ENCODE data around the gene EFCAB12. TPM values are rescaled to one million over a fixed set of nuclear protein-coding genes. Genes with fewer than 3 reads are reported as not detected.

Gene EFCAB12
- total RNA-seq, 4 donors from 2014 or later: not detected

GRCh38 chr3:129461461-129462146, 33.2 kb upstream of the EFCAB12 start:
- Histone ChIP-seq H3K36me3 (no peaks in the 10 kb centered on the region), H3K9me3 (no peaks in the 10 kb centered on the region), H3K27ac (no peak overlapping the region), H3K4me1 (no peaks in the 10 kb centered on the region), H3K4me3 (no peak overlapping the region), H3K27me3 (no peaks in the 10 kb centered on the region)
- no peak for DNase-seq
- no peak for ATAC-seq
- in situ Hi-C loops (cut with MboI; ENCODE audit: low sequenced_read_pairs in 4 of 4) (no loop called here), intact Hi-C loops (cut with DNase I; ENCODE audit: low total_unique reads) (no loop called here)
- TF ChIP-seq POLR2A (IDR thresholded peaks at IDR 0.05): no peak
- TF ChIP-seq CTCF (IDR thresholded peaks at IDR 0.05 in 4 of 5, conservative IDR thresholded peaks at IDR 0.05 in 1 of 5): no peak

- ATAC-seq (no peak), DNase-seq (no peak)
- Histone ChIP-seq H3K36me3 (no peaks in the 10 kb centered on the region), H3K9me3 (no peaks in the 10 kb centered on the region), H3K27me3 (no peaks in the 10 kb centered on the region), H3K4me1 (no peaks in the 10 kb centered on the region), H3K4me3 (no peak overlapping the region), H3K27ac (no peak overlapping the region)
- TF ChIP-seq CTCF (IDR thresholded peaks at IDR 0.05 in 4 of 5, conservative IDR thresholded peaks at IDR 0.05 in 1 of 5) (no peak), POLR2A (IDR thresholded peaks at IDR 0.05) (no peak)
- in situ Hi-C loops (cut with MboI; ENCODE audit: low sequenced_read_pairs in 4 of 4) (no loop called here), intact Hi-C loops (cut with DNase I; ENCODE audit: low total_unique reads) (no loop called here)
Observed at GRCh38 chr3:129461022-129461421, 32.6 kb upstream of the EFCAB12 start.

- in situ Hi-C loops (cut with MboI; ENCODE audit: low sequenced_read_pairs in 4 of 4) (no loop called here), intact Hi-C loops (cut with DNase I; ENCODE audit: low total_unique reads) (no loop called here)
- no peaks in the 10 kb centered on the region for H3K36me3 ChIP-seq
- no peak overlapping the region for H3K27ac ChIP-seq
- no peak overlapping the region for H3K4me3 ChIP-seq
- no peak for ATAC-seq
- TF ChIP-seq CTCF (IDR thresholded peaks at IDR 0.05 in 4 of 5, conservative IDR thresholded peaks at IDR 0.05 in 1 of 5): no peak
- TF ChIP-seq POLR2A (IDR thresholded peaks at IDR 0.05): no peak
- DNase-seq: no peak
- no peaks in the 10 kb centered on the region for H3K9me3 ChIP-seq
- H3K27me3 ChIP-seq: no peaks in the 10 kb centered on the region
- no peaks in the 10 kb centered on the region for H3K4me1 ChIP-seq
Observed at GRCh38 chr3:129460572-129460971, 32.1 kb upstream of the EFCAB12 start.

GRCh38 chr3:129460155-129460554, 31.7 kb upstream of the EFCAB12 start:
- in situ Hi-C loops (cut with MboI; ENCODE audit: low sequenced_read_pairs in 4 of 4): no loop called here
- H3K36me3 ChIP-seq: no peaks in the 10 kb centered on the region

More at GRCh38 chr3:129460155-129460554, 31.7 kb upstream of the EFCAB12 start:
- no peaks in the 10 kb centered on the region for H3K27me3 ChIP-seq
- no peak overlapping the region for H3K4me3 ChIP-seq
- DNase-seq (no peak), ATAC-seq (no peak)
- intact Hi-C loops (cut with DNase I; ENCODE audit: low total_unique reads): no loop called here
- H3K9me3 ChIP-seq: no peaks in the 10 kb centered on the region
- no peaks in the 10 kb centered on the region for H3K4me1 ChIP-seq
- no peak for TF ChIP-seq CTCF (IDR thresholded peaks at IDR 0.05 in 4 of 5, conservative IDR thresholded peaks at IDR 0.05 in 1 of 5)
- TF ChIP-seq POLR2A (IDR thresholded peaks at IDR 0.05): no peak
- no peak overlapping the region for H3K27ac ChIP-seq

All from gastrocnemius medialis (tissue), 4 donors.